ENCODE measurements around the gene SMYD5.
A peak's percentile ranks its signal among the peaks of the same experiment; 100 is the strongest.

The SMYD5 gene

GRCh38 chr2:73233932-73234832, 20.1 kb downstream of the SMYD5 start, which contains the start of gene CCT7:
TSS of gene CCT7 (plus strand) at chr2:73234308. CDS start at chr2:73234379, 71 bp downstream.
- peak within 1 kb of the TSS; percentile 98 for H3K4me3 ChIP-seq (ENCODE audit: low read length)
- peak; percentile 91 for DNase-seq (ENCODE audit: low read depth, low spot score)

GRCh38 chr2:73235315-73236028, 21.4 kb downstream of the SMYD5 start:
- DNase-seq (ENCODE audit: low read depth, low spot score) = no peak
- peak overlapping the region; percentile 98 for H3K4me3 ChIP-seq (ENCODE audit: low read length)

DNA sequence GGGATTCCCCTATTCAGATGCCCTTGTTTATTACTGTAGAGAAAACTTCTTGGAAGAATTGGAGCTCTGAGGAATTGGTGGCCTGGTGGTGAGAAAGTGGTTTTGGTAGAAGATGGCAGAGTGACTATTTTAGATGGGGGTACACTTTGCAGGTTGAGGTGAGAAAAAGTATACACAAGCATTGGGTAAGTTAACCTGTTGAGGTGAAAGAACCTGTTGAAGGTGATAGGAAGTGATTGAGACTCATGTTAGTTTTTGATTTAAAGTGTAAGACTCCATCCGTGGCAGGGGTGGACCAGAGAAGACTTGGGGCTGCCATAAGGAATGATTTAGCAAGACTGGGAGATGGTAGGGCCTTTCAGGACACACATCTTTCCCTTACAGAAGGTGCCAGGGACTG, 23.1 kb downstream of the SMYD5 start:
- H3K4me3 ChIP-seq (ENCODE audit: low read length) = no peak overlapping the region
- DNase-seq (ENCODE audit: low read depth, low spot score) = no peak

GRCh38 chr2:73238149-73238548, 24.1 kb downstream of the SMYD5 start:
- no peak for DNase-seq (ENCODE audit: low read depth, low spot score)
- H3K4me3 ChIP-seq (ENCODE audit: low read length) = no peak overlapping the region

DNA sequence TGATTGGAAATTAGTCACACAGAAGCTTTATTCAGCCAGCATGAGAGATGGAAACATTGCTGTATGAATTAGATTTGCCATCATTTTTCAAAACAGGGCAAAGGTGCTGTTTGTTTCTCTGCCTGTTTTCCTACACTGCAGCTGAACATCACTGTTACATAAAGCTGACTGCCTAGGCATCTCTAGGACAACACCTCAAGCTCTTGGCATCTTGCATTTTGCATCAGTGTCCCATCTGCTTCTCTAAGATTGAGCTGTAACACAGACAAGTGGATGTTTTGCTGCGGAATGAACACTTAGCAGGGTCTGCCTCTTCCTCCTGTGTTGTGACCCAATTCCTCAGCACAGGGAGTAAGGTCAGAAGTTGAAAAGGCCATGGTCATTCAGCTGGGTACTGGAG, 24.9 kb downstream of the SMYD5 start:
- no peak for DNase-seq (ENCODE audit: low read depth, low spot score)
- H3K4me3 ChIP-seq (ENCODE audit: low read length) = no peak overlapping the region

GRCh38 chr2:73239776-73240175, 25.7 kb downstream of the SMYD5 start:
- DNase-seq (ENCODE audit: low read depth, low spot score) = no peak
- no peak overlapping the region for H3K4me3 ChIP-seq (ENCODE audit: low read length)

DNA sequence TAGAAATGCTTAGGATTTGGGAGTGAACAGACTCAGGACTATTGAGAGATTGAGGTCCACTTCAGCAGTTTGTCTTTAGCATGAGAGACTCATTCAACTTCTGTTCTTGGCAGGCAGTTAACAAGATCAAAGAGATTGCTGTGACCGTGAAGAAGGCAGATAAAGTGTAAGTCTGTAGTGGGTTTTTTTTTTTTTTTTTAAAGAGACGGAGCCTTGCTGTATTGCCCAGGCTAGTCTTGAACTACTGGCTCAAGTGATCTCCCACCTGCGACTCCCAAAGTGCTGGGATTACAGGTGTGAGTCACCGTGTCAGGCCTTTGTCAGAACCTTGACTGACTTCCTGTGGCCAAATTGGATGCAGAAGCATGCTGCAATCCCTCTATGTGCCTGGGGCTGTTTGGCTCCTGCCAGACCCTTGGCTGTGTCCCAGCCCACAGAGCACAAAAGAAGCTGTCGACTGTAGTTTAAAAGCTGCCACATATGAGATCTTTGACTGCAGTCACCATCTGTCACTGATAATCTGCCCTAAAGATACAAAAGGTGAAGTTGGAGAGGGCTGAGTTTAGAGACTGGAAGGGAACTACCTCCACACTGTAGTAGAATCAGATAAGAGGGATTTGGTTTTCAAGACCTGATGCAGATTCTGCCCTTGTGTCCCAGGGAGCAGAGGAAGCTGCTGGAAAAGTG, 30.0 kb downstream of the SMYD5 start:
- peak; percentile 29 for DNase-seq (ENCODE audit: low read depth, low spot score)
- no peak overlapping the region for H3K4me3 ChIP-seq (ENCODE audit: low read length)

- no peak overlapping the region for H3K4me3 ChIP-seq (ENCODE audit: low read length)
- DNase-seq (ENCODE audit: low read depth, low spot score) = no peak
Observed at GRCh38 chr2:73244580-73244979, 30.5 kb downstream of the SMYD5 start.

DNA sequence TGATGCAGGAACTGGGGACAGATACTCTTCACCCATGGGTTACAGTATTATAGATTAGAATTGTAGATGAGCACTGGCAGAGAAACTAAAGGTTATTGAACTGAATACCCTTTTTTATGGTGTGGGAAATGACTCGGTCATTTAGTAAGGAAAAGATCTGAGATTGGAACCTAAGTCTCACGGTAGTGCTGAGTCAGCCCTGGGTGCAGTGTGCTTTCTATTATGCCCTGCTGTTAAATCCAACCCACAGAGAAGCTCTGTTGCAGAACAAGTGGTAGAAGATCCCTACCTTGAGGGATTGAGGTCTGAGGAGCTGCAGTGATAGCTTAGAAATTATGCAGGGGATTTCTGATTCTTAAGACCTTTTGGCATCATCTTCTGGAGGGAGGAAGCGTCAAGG, 32.8 kb downstream of the SMYD5 start:
- DNase-seq (ENCODE audit: low read depth, low spot score) = no peak
- no peak overlapping the region for H3K4me3 ChIP-seq (ENCODE audit: low read length)

- no peak overlapping the region for H3K4me3 ChIP-seq (ENCODE audit: low read length)
- DNase-seq (ENCODE audit: low read depth, low spot score) = no peak
Observed at GRCh38 chr2:73249636-73250035, 35.6 kb downstream of the SMYD5 start.

DNA sequence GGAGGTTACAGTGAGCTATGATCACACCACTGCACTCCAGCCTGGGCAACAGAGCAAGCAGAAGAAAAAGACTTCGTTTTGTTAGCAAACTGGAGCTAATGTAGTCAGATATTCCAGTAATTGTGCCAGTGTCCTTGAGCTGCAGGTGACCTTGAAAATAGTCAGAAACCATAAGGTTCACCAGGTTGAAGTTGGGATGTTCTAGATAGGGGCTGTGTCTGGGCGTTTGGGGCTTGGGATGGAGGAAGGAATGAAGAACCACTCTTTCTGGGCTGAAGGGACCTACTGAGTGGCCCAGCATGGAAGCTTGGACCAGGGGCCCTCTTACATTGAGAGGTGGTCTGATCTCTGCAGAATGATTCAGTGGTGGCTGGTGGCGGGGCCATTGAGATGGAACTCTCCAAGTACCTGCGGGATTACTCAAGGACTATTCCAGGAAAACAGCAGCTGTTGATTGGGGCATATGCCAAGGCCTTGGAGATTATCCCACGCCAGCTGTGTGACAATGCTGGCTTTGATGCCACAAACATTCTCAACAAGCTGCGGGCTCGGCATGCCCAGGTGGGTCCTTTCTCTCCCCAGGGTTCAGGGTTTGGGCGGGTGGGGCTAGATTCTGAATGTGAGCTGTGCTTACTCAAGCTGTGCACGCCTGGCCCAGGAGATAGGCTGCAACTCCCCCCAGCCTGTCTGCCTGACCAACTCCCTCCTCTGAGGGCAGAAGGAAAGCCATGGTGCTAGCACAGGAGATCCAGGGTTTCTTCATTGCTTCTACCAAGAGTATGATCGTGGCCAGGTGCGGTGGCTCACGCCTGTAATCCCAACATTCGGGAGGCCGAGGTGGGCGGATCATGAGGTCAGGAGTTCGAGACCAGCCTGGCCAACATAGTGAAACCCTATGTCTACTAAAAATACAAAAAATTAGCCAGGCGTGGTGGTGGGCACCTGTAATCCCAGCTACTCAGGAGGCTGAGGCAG, 37.1 kb downstream of the SMYD5 start:
- H3K4me3 ChIP-seq (ENCODE audit: low read length) = no peak overlapping the region
- no peak for DNase-seq (ENCODE audit: low read depth, low spot score)

DNA sequence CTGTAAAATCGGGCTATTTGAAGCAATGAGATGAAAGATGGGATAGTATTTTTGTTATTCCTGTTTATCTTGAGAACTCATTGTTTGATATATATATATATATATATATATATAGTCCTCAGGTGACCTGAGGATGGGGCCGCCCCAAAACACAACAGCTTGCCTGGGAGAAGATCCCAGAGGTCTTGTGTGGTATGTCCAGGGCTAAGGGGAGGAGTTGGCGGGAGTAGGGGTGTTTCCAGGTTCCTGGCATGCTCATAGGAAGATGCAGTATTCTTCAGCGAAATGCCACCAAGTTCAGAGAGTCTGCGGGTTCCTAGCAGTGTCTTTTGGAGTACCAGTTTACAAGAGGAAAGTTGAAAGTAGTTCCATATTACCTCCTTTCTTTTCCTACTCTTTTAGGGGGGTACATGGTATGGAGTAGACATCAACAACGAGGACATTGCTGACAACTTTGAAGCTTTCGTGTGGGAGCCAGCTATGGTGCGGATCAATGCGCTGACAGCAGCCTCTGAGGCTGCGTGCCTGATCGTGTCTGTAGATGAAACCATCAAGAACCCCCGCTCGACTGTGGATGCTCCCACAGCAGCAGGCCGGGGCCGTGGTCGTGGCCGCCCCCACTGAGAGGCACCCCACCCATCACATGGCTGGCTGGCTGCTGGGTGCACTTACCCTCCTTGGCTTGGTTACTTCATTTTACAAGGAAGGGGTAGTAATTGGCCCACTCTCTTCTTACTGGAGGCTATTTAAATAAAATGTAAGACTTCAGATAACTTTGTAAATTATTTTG, 38.4 kb downstream of the SMYD5 start:
- DNase-seq (ENCODE audit: low read depth, low spot score) = no peak
- no peak overlapping the region for H3K4me3 ChIP-seq (ENCODE audit: low read length)

GRCh38 chr2:73253400-73253799, 39.4 kb downstream of the SMYD5 start:
- no peak for DNase-seq (ENCODE audit: low read depth, low spot score)
- no peak overlapping the region for H3K4me3 ChIP-seq (ENCODE audit: low read length)

DNA sequence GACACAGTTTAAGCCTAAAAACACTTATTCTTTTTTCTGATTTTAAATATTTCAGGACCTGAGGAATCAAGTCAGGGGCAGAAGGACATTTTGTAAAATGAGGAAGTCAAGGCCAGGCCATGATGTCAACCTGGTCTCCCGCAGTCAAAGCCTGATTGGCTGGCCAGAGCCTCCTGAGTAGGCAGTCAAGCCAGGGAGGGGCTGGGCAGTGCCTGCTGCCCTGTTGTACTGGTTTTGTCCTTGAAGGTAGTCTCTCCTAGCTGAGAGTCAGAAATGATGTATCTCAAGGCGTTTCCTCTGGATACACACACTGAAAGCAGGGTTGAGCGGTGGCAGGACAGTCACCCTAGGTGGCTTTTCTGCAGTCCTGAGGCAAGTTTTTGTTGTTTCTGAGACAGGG, 39.9 kb downstream of the SMYD5 start:
- DNase-seq (ENCODE audit: low read depth, low spot score) = no peak
- H3K4me3 ChIP-seq (ENCODE audit: low read length) = no peak overlapping the region

DNA sequence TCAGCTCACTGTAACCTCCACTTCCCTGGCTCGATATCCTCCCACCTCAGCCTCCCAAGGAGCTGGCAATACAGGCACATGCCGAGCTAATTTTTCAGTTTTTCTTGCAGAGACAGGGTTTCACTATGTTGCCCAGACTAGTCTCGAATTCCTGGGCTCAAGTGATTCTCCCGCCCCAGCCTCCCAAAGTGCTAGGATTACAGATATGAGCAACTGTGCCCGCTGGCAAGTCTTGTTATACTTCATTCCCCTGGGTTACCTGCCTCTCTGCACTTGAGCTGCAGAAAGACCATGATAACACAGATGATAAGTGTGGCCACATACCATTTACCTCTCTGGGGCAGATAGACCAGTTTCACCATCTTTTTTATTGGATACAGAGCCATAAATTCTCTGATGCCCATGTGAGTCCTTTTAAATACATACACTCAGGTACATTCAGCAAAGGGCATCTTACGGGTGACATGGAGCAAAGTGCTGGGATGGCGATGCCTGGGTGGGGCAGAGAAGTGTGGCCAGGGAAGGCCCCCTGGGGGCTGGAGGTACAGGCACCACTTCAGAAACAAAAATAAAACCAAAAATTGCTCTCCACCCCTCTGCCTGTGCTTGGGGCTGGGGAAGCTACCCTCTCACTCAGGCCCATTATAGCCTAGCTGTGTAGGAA, 40.4 kb downstream of the SMYD5 start:
- no peak for DNase-seq (ENCODE audit: low read depth, low spot score)
- no peak overlapping the region for H3K4me3 ChIP-seq (ENCODE audit: low read length)

GRCh38 chr2:73255007-73255644, 41.1 kb downstream of the SMYD5 start:
- DNase-seq (ENCODE audit: low read depth, low spot score) = no peak
- H3K4me3 ChIP-seq (ENCODE audit: low read length) = no peak overlapping the region

All from Jurkat, Clone E6-1 (cell line).